HepG2 (cell line): ENCODE data around the gene SLX1A. TPM values are rescaled to one million over a fixed set of nuclear protein-coding genes. Genes with fewer than 3 reads are reported as not detected.

Experiments
- ATAC-seq: fragments of 200-7000 bp; cut with Tn5 transposase; 3 replicates; pipeline ENCODE4 v1.9.1; 2020; ENCODE audit warnings: mild to moderate bottlenecking, moderate library complexity
- BruUV-seq: library from RNA; stranded (reverse); fragments of 400-500 nt; replicated peaks from 2 replicates; lab custom pipeline; 2021; lab: Mats Ljungman, UMichigan
- CTCF ChIA-PET: fragments of 300-600 bp; formaldehyde crosslinking; extraction: SDS; loops from one replicate; lab custom pipeline; 2021; ENCODE audit warnings: low total read pairs, inconsistent platforms, low intra/inter-chr PET ratio; lab: Yijun Ruan, JAX
- POLR2A ChIA-PET: fragments of 350-600 bp; sonication (Branson Sonifier 250); formaldehyde crosslinking; loops from one replicate; lab custom pipeline; 2020; ENCODE audit warnings: antibody characterized with exemption, inconsistent platforms; lab: Yijun Ruan, JAX
- DNase-seq: peaks from one replicate; pipeline ENCODE4 v3.0.0-alpha.2; 2015; ENCODE audit warnings: low spot score
- FAIRE-seq: peaks from 3 replicates; lab custom pipeline; 2011; peaks lifted over from hg19 to GRCh38; lab: Jason Lieb, UNC
- H2AFZ ChIP-seq: one replicate; pipeline ENCODE4 v1.6.1; 2011; ENCODE audit warnings: low read length, inconsistent platforms
- H3K27ac ChIP-seq: fragments of 300-600 bp; 3 replicates; pipeline ENCODE4 v1.8.0; 2011; ENCODE audit warnings: mixed run types, mild to moderate bottlenecking, mixed read lengths, low read length, inconsistent platforms; ENCODE audit not compliant: insufficient read depth; ENCODE audit errors: extremely low read length
- H3K27me3 ChIP-seq, 2 experiments: fragments of 200-600 bp in 1 of 2; 2 replicates in 1 of 2; 3 replicates in 1 of 2; pipeline versions ENCODE4 v1.6.0 to v1.8.0; 2011; ENCODE audit warnings: low read length in 2 of 2, mild to moderate bottlenecking in 2 of 2, moderate library complexity in 2 of 2, inconsistent platforms in 1 of 2; ENCODE audit not compliant: insufficient read depth in 2 of 2, control insufficient read depth in 1 of 2
- H3K36me3 ChIP-seq, 2 experiments: fragments of 200-600 bp in 1 of 2; replicated peaks in 1 of 2; 2 replicates in 1 of 2; 3 replicates in 1 of 2; pipeline versions ENCODE4 v1.5.1 to v1.8.0; 2011; ENCODE audit warnings: low read length in 2 of 2, inconsistent platforms in 1 of 2; ENCODE audit not compliant: insufficient read depth in 2 of 2, control insufficient read depth in 1 of 2
- H3K4me1 ChIP-seq: 2 replicates; pipeline ENCODE4 v1.5.1; 2012; ENCODE audit warnings: low read length, inconsistent platforms; ENCODE audit not compliant: insufficient read depth
- H3K4me2 ChIP-seq: 2 replicates; pipeline ENCODE4 v1.6.0; 2011; ENCODE audit warnings: low read depth, low read length, inconsistent platforms
- H3K4me3 ChIP-seq, 3 experiments: fragments of 200-600 bp in 1 of 3; sonication (generic), shearing (Covaris generic) in 1 of 3; replicated peaks in 1 of 3; 2 replicates each; pipeline ENCODE4 v1.5.1; 2011 to 2016; ENCODE audit warnings: low read length in 3 of 3, inconsistent platforms in 2 of 3, low read depth in 2 of 3, mild to moderate bottlenecking in 2 of 3, control low read depth in 1 of 3, mixed read lengths in 1 of 3; ENCODE audit not compliant: insufficient read depth in 1 of 3
- H3K79me2 ChIP-seq: one replicate; pipeline ENCODE4 v1.6.1; 2011; ENCODE audit warnings: low read length, inconsistent platforms; ENCODE audit not compliant: insufficient read depth
- H3K9ac ChIP-seq: 2 replicates; pipeline ENCODE4 v1.6.0; 2011; ENCODE audit warnings: mild to moderate bottlenecking, low read depth, low read length, inconsistent platforms; ENCODE audit not compliant: insufficient read depth
- H3K9me3 ChIP-seq: 2 replicates; pipeline ENCODE4 v1.5.1; 2012; ENCODE audit warnings: mild to moderate bottlenecking, low read length
- H4K20me1 ChIP-seq: 2 replicates; pipeline ENCODE4 v1.6.0; 2011; ENCODE audit warnings: inconsistent platforms, mild to moderate bottlenecking, low read length, moderate library complexity; ENCODE audit not compliant: insufficient read depth
- ASH2L ChIP-seq: fragments of 300-600, 200-600 bp; sonication (generic); IDR thresholded peaks from 2 replicates; pipeline ENCODE4 v1.7.0; 2017; ENCODE audit warnings: low read depth, mild to moderate bottlenecking, moderate library complexity, mixed read lengths, low read length; ENCODE audit not compliant: insufficient read length
- ATF7 ChIP-seq, 2 experiments: fragments of 450-650 bp in 1 of 2; sonication (generic) in 1 of 2; formaldehyde crosslinking in 1 of 2; IDR thresholded peaks; 2 replicates each; pipeline versions ENCODE4 v1.4.0 to v1.6.1; 2016 to 2020; ENCODE audit warnings: antibody characterized with exemption in 1 of 2, mild to moderate bottlenecking in 1 of 2, missing genetic modification reagents in 1 of 2
- CREB1 ChIP-seq, 2 experiments: fragments of 450-650 bp in 1 of 2; IDR thresholded peaks; 2 replicates each; pipeline ENCODE4 v1.6.1; 2016 to 2017; ENCODE audit warnings: control low read depth in 1 of 2, mild to moderate bottlenecking in 1 of 2, missing compliant biosample characterization in 1 of 2, missing genetic modification characterization in 1 of 2
- MAFK ChIP-seq, 2 experiments: IDR thresholded peaks in 1 of 2; conservative IDR thresholded peaks in 1 of 2; 2 replicates each; pipeline ENCODE4 v1.6.1; 2011; ENCODE audit warnings: improper control_type of control experiment in 2 of 2, low read length in 2 of 2
- SUZ12 ChIP-seq: fragments of 150-350 bp; IDR thresholded peaks from 2 replicates; pipeline ENCODE4 v1.6.1; 2014; ENCODE audit warnings: low read depth, low read length
- WGBS: methylation state at CpG from one replicate; pipeline ENCODE4 v1.1.6; 2017; ENCODE audit warnings: low lambda C conversion rate; 5-methylcytosine and 5-hydroxymethylcytosine counted together
- in situ Hi-C: cut with HindIII; loops from 2 replicates; pipeline ENCODE4 v1.10.0; 2017; ENCODE audit warnings: low pct_unique_long_range_greater_than_20kb; ENCODE audit not compliant: extremely low pct_ligation_motif_present
- intact Hi-C: fragments of 100-400 bp; cut with micrococcal nuclease; formaldehyde crosslinking; loops from one replicate; pipeline ENCODE4 v1.10.0; 2022; ENCODE audit not compliant: unreplicated experiment
- polyA plus RNA-seq, 8 experiments: library from polyadenylated mRNA; depleted of rRNA in 3 of 8; stranded (reverse) in 7 of 8; unstranded in 1 of 8; fragments of >200 nt; fragmentation: Illumina TruSeq in 4 of 8; extraction: Trizol in 4 of 8; gene quantifications; 2 replicates each; pipeline versions ENCODE4 v1.2.1 to v1.2.3, GENCODE V29; 2011 to 2016; ENCODE audit warnings: low read depth in 4 of 8, missing spikeins in 1 of 8, mixed read lengths in 1 of 8; ENCODE audit not compliant: insufficient read depth in 1 of 8
- total RNA-seq, 5 experiments: library from RNA; depleted of rRNA; stranded (reverse); fragments of >200 nt; fragmentation: Illumina TruSeq; extraction: Trizol; gene quantifications; 2 replicates each; pipeline ENCODE4 v1.2.3, GENCODE V29; 2016; ENCODE audit warnings: low read depth in 1 of 5
- TF ChIP-seq, protein P1 (sequence below): sonication (generic); formaldehyde crosslinking; IDR thresholded peaks from 2 replicates; pipeline ENCODE4 v1.8.0; 2022; ENCODE audit warnings: mild to moderate bottlenecking, missing genetic modification reagents, borderline replicate concordance

SLX1A gene
- total and polyA plus RNA-seq, 2 of the 13 experiments (the other 11 are each of a cell fraction or from before 2014, with no cell fraction given) = 12.0 to 37.1 TPM

- peaks cover 13% of the 10 kb centered on the region for H3K9me3 ChIP-seq
- FAIRE-seq (no peak), ATAC-seq (no peak), DNase-seq (no peak)
- no peak overlapping the region for H3K4me2 ChIP-seq
- WGBS = 6% methylated on average over 1 of the region's 1 CpG
- H3K9ac ChIP-seq = no peak overlapping the region
- POLR2A ChIA-PET = no interaction called here
- H3K27me3 ChIP-seq = no peaks in the 10 kb centered on the region
- intact Hi-C loops (no loop called here), in situ Hi-C loops (no loop called here)
- H3K27ac ChIP-seq = no peak overlapping the region
- TF ChIP-seq ATF7 (IDR thresholded peaks at IDR 0.05) (peak; percentile 56), ATF7 (CRISPR knock-in tag; IDR thresholded peaks at IDR 0.05) (no peak), ASH2L (no peak), CREB1 (IDR thresholded peaks at IDR 0.05) (peak; percentile 47; the same call in 1 of the 2 replicates), CREB1 (CRISPR knock-in tag; IDR thresholded peaks at IDR 0.05) (no peak)
- TF ChIP-seq, protein P1, sequence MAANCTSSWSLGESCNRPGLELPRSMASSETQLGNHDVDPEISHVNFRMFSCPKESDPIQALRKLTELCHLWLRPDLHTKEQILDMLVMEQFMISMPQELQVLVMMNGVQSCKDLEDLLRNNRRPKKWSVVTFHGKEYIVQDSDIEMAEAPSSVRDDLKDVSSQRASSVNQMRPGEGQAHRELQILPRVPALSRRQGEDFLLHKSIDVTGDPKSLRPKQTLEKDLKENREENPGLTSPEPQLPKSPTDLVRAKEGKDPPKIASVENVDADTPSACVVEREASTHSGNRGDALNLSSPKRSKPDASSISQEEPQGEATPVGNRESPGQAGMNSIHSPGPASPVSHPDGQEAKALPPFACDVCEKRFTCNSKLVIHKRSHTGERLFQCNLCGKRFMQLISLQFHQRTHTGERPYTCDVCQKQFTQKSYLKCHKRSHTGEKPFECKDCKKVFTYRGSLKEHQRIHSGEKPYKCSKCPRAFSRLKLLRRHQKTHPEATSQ (CRISPR knock-in tag) = no peak
- peaks cover 46% of the 10 kb centered on the region for H3K4me1 ChIP-seq
- H3K79me2 ChIP-seq = no peaks in the 10 kb centered on the region
- H3K4me3 ChIP-seq = no peak overlapping the region
- no TSS peak for BruUV-seq
- no peak overlapping the region for H2AFZ ChIP-seq
- no peaks in the 10 kb centered on the region for H4K20me1 ChIP-seq
- H3K36me3 ChIP-seq = no peaks in the 10 kb centered on the region
- CTCF ChIA-PET = no interaction called here
Measured at GRCh38 chr16:30145657-30146056, 48.0 kb upstream of the SLX1A start.

DNA sequence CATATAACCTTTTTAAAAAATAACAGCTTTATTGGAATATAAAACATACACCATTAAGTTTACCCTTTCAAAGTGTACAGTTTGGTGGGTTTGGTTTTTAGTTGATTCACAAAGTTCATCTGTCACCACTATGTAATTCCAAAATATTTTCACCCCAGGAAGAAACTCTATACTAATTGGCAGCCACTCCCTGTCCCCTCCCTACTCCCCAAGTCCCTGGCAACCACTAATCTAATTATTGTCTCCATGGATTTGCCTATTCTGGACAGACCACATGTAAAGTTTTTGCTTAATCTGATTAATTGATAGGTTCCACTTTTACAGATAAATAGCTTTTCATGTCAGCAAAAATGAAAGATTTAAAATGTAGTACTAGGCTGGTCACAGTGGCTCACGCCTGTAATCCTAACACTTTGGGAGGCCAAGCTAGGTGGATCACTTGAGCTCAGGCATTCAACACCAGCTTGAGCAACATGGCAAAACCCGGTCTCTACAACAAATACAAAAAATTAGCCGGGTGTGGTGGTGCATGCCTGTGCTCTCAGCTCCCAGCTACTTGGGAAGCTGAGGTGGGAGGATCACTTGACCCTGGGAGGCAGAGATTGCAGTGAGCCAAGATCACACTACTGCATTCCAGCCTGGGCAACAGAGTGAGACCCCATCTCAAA, 45.7 kb upstream of the SLX1A start:
- 0 out of 4 replicates have a peak, but pooled peaks of 1 of the 2 experiments have one; percentile 1 for TF ChIP-seq MAFK (conservative IDR thresholded peaks at IDR 0.05 in 1 of 2, IDR thresholded peaks at IDR 0.05 in 1 of 2; ENCODE audit: low read length in 2 of 2)
- no peak for TF ChIP-seq SUZ12
- Histone ChIP-seq H3K4me3 (no peak overlapping the region), H3K36me3 (no peaks in the 10 kb centered on the region), H3K9me3 (peaks cover 13% of the 10 kb centered on the region), H3K79me2 (no peaks in the 10 kb centered on the region), H4K20me1 (no peaks in the 10 kb centered on the region), H2AFZ (no peak overlapping the region), H3K27ac (no peak overlapping the region), H3K4me1 (peaks cover 37% of the 10 kb centered on the region), H3K9ac (no peak overlapping the region), H3K27me3 (no peaks in the 10 kb centered on the region), H3K4me2 (no peak overlapping the region)
- intact Hi-C loops = no loop called here
- no TSS peak for BruUV-seq
- FAIRE-seq (no peak), ATAC-seq (no peak), DNase-seq (no peak)
- POLR2A ChIA-PET = interaction anchor here (1.0 kb wide), 1 partner anchor 8 kb away, joined by 3 read pairs; no protein-coding TSS in a partner anchor
- WGBS = 76% methylated on average over 3 of the region's 3 CpGs
- CTCF ChIA-PET = no interaction called here
- in situ Hi-C loops = no loop called here
